A549 treated with ZK216348 at 1 μM for 4 hours (cell line): ENCODE data around the gene RNF217. TPM values are rescaled to one million over a fixed set of nuclear protein-coding genes. Genes with fewer than 3 reads are reported as not detected.

Source experiments
- total RNA-seq: library from RNA; stranded (reverse); fragments of 200-300 nt; extraction: Qiagen RNA extraction; gene quantifications from 5 replicates; pipeline ENCODE4 v1.2.3, GENCODE V29; 2022; ENCODE audit warnings: low read depth

RNF217 gene, protein sequence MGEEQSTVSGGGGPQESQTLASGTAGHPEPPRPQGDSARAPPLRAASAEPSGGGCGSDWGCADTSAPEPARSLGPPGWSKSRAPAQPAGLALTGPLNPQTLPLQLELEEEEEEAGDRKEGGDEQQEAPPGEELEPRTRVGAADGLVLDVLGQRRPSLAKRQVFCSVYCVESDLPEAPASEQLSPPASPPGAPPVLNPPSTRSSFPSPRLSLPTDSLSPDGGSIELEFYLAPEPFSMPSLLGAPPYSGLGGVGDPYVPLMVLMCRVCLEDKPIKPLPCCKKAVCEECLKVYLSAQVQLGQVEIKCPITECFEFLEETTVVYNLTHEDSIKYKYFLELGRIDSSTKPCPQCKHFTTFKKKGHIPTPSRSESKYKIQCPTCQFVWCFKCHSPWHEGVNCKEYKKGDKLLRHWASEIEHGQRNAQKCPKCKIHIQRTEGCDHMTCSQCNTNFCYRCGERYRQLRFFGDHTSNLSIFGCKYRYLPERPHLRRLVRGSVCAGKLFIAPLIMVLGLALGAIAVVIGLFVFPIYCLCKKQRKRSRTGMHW
- 3.9 to 8.9 TPM (median 6.6 TPM) in 5 replicates for total RNA-seq

DNA sequence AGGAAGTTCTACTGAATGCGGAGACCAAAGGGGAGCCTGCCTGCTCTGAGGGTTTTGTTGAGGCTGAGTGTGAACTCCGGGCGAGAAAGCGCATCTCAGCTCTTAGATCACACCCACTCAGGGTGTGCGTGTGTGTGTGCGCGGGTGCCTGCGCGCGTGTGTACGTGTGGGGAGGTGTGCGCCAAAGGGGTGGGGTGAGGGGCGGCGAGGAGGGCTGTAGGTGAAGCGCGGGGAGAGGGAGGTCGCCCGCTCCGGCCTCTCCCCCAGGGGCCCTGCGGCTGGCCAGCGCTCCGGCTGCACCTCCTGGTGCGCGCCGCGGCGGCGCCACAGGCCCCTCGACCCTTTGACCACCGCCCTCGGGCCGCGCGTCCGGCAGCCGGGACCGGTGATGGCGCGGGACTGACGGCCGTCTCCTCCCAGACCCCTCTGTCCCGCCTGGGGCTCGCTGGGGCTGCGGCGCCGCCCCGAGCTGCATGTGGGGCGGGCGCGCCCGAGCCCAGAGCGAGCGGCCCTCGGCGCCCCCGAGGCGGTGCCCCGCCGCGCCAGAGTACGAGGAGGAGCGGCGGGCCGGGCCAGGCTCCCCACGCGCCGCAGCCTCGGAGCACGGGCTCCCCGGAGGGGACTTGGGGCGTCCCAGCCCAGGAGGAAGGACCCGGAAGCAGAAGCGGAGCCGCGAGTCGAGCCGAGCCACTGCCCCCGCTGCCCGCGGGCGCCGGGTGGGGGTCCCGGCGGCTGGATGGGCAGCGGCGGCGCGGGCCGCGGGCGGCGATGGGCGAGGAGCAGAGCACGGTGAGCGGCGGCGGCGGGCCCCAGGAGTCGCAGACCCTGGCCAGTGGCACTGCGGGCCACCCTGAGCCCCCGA is at the start of gene RNF217:
Gene RNF217, plus strand, starts transcription at position 661 of the 862 bp plus-strand sequence. Its CDS starts 108 bp downstream, at position 769.

Other genes starting within 250 kb of the RNF217 start
- gene TPD52L1, start 191.3 kb downstream of the RNF217 start, total RNA-seq = 44.1 to 57.8 TPM (median 50.7 TPM) in 5 replicates